BLaER1 (cell line): ENCODE results near the gene PIP5K1C.

ENCODE experiments used
- H3K27ac ChIP-seq: shearing (Covaris generic); formaldehyde crosslinking; 2 replicates; pipeline ENCODE4 v1.8.1; 2022
- H3K27me3 ChIP-seq: shearing (Covaris generic); formaldehyde crosslinking; 2 replicates; pipeline ENCODE4 v1.8.1; 2022
- H3K36me3 ChIP-seq: shearing (Covaris generic); formaldehyde crosslinking; 2 replicates; pipeline ENCODE4 v1.8.1; 2022
- H3K4me1 ChIP-seq: shearing (Covaris generic); formaldehyde crosslinking; 2 replicates; pipeline ENCODE4 v1.8.1; 2022
- H3K4me2 ChIP-seq: shearing (Covaris generic); formaldehyde crosslinking; 2 replicates; pipeline ENCODE4 v1.8.1; 2022
- H3K4me3 ChIP-seq: shearing (Covaris generic); formaldehyde crosslinking; 2 replicates; pipeline ENCODE4 v1.8.1; 2022
- H3K9ac ChIP-seq: shearing (Covaris generic); formaldehyde crosslinking; 2 replicates; pipeline ENCODE4 v1.8.1; 2022
- H3K9me3 ChIP-seq: shearing (Covaris generic); formaldehyde crosslinking; 2 replicates; pipeline ENCODE4 v1.8.1; 2022
- H4K20me1 ChIP-seq: shearing (Covaris generic); formaldehyde crosslinking; 2 replicates; pipeline ENCODE4 v1.8.1; 2022
- Cebpa-rat ChIP-seq: shearing (Covaris generic); IDR thresholded peaks from 2 replicates; pipeline ENCODE4 v1.8.1; 2022

The PIP5K1C gene

DNA sequence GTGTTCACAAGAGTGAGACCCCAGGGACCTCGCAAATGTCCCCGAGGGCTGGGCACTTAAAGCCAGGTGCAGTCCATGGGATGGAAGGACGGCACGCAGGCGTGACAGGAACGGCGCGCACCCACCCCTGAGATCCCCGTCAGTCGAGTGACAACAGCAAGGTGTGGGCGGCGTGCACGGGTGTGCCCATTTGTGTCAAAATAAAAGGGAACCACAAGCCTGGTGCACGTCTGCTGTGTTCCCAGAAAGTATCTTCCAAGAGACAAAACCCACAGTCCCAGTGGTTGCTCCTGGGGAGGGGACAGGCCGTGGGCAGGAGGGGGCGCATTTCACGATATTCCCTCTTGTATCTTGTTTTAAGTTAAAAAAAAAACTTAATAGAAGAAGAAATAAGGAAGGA, 58.0 kb downstream of the PIP5K1C start:
- no peak for TF ChIP-seq Cebpa-rat
- no peaks in the 10 kb centered on the region for H3K27me3 ChIP-seq
- no peaks in the 10 kb centered on the region for H3K9me3 ChIP-seq
- H3K9ac ChIP-seq: no peak overlapping the region
- no peaks in the 10 kb centered on the region; the same call in 1 of the 2 replicates for H4K20me1 ChIP-seq
- H3K4me3 ChIP-seq: no peak overlapping the region
- no peak overlapping the region for H3K27ac ChIP-seq
- peaks cover 88% of the 10 kb centered on the region for H3K36me3 ChIP-seq
- 0 out of 2 replicates have a peak, but pooled peaks cover 12% of the 10 kb centered on the region for H3K4me1 ChIP-seq
- H3K4me2 ChIP-seq: 0 out of 2 replicates have a peak overlapping the region, but pooled peaks have one; percentile 9

- H3K4me1 ChIP-seq: peaks cover 18% of the 10 kb centered on the region; the same call in 1 of the 2 replicates
- H3K4me2 ChIP-seq: 0 out of 2 replicates have a peak overlapping the region, but pooled peaks have one; percentile 9
- peaks cover 90% of the 10 kb centered on the region for H3K36me3 ChIP-seq
- no peaks in the 10 kb centered on the region; the same call in 1 of the 2 replicates for H4K20me1 ChIP-seq
- H3K27me3 ChIP-seq: no peaks in the 10 kb centered on the region
- H3K4me3 ChIP-seq: no peak overlapping the region
- H3K27ac ChIP-seq: no peak overlapping the region
- no peaks in the 10 kb centered on the region for H3K9me3 ChIP-seq
- TF ChIP-seq Cebpa-rat: no peak
- H3K9ac ChIP-seq: no peak overlapping the region
These were observed 58.6 kb downstream of the PIP5K1C start for GRCh38 chr19:3641515-3642269.

DNA sequence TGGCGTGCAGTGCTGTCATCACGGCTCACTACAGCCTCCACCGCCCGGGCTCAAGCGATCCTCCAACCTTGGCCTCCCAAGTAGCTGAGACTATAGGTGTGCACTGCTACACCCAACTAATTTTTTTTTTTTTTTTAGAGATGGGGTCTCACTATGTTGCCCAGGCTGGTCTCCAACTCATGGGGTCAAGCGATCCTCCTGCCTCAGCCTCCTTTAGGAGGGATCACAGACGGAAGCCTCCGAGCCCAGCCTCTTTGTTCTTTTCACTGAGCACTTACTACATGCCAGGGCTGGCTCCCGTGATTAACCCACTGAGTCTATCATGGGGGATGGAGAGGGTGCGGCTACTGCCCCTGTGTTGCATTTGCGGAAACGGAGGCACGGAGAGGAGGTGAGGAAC, 60.8 kb downstream of the PIP5K1C start:
- Histone ChIP-seq H3K36me3 (peaks cover 77% of the 10 kb centered on the region), H4K20me1 (no peaks in the 10 kb centered on the region)

DNA sequence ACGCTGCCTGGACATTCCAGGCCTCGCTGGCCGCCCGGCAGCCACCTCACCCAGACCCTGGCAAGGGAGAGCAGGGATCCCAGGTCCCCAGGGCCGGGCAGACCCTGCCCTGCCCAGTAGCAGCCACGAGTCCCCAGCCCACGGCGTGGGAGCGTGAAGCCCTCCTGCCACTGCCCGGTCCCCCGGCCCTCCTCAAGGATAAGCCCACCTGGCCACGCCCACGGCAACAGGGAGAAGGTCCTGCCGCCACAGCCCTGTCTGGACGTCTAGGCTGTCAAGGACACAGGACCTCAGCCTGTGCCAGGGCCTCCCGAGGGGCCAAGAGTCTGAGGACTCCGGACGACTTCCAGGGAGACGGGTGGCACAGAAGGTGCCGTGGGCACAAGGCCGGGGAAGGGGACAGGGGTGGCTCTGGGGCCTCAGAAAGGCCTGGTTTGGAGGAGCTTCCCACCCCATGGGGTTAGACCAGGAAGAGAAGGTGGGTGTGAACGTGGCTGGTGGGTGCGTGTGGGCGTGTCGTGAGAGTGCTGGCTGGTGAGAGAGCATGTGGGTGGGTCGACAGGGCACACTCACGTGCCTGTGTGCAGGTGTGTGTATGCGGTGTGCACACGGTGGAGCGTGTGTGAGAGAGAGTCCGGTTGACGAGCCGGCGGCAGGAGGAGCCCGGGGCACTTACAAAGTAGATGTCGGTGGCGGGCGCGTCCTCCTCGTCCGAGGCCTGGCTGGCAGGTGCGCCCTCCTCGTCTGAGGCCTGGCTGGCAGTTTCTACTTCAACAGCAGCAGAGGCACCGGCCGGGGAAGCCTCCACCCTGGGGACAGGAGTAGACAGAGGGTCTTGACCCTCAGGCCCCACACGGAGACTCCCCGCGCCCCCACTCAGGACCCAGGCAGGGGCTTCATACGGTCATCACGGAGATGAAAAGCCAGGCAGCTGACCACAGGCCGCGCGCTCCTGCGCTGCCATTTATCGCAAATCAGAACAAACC, 61.8 kb downstream of the PIP5K1C start:
- no peak overlapping the region for H3K4me2 ChIP-seq
- H3K9me3 ChIP-seq: no peaks in the 10 kb centered on the region
- peaks cover 21% of the 10 kb centered on the region; the same call in 1 of the 2 replicates for H3K4me1 ChIP-seq
- TF ChIP-seq Cebpa-rat: no peak
- no peak overlapping the region for H3K27ac ChIP-seq
- peaks cover 73% of the 10 kb centered on the region for H3K36me3 ChIP-seq
- H3K4me3 ChIP-seq: no peak overlapping the region
- no peaks in the 10 kb centered on the region for H3K27me3 ChIP-seq
- H4K20me1 ChIP-seq: no peaks in the 10 kb centered on the region
- H3K9ac ChIP-seq: no peak overlapping the region

More for the DNA sequence above, 60.8 kb downstream of the PIP5K1C start:
- Histone ChIP-seq H3K9ac (no peak overlapping the region), H3K27me3 (no peaks in the 10 kb centered on the region), H3K4me2 (no peak overlapping the region), H3K4me1 (peaks cover 21% of the 10 kb centered on the region; the same call in 1 of the 2 replicates), H3K27ac (no peak overlapping the region), H3K9me3 (no peaks in the 10 kb centered on the region), H3K4me3 (no peak overlapping the region)
- TF ChIP-seq Cebpa-rat: no peak

DNA sequence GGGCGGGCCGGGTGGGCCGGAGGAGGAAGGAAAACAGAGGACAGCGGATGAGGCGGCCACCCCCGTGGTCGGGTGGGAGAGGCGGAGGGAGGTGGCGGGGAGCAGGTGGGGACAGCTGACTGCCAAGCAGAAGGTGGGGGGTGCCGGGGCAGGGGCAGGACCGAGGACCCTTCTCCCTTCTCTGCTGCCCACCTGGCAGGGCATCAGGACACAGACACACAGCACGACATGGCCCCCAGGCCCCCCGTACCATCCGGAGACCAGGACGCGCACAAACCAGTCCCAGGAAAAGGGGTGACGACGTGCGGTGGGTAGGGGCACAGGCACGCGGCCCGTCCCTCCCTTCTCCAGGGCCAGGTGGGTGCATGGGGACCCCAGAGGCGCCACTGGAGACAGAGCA, 62.6 kb downstream of the PIP5K1C start:
- Histone ChIP-seq H3K4me2 (no peak overlapping the region), H3K27me3 (no peaks in the 10 kb centered on the region), H3K4me1 (peaks cover 20% of the 10 kb centered on the region; the same call in 1 of the 2 replicates), H3K27ac (no peak overlapping the region), H3K9ac (no peak overlapping the region), H3K4me3 (no peak overlapping the region), H3K9me3 (no peaks in the 10 kb centered on the region), H3K36me3 (peaks cover 75% of the 10 kb centered on the region), H4K20me1 (no peaks in the 10 kb centered on the region)
- no peak for TF ChIP-seq Cebpa-rat

DNA sequence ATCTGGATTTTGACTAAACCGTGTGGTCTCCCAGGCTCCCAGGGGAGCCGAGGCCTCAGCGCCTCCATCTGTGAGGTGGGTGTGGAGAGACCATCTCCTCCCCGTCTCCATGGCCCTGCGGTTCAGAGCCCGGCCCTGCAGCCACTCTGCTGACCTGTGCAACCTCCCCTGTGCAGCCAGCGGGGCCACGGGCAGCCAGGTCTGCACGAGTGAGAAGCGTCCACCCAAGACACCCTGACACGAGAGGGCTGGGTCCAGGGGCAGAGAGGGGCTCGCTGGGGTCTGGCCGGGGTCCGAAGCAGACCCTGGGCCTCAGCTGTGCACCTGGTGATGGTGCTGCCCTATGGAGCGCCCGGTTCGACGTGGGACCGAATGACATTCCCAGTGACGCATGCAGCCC, 63.3 kb downstream of the PIP5K1C start:
- Histone ChIP-seq H3K36me3 (peaks cover 75% of the 10 kb centered on the region), H3K27ac (no peak overlapping the region), H3K4me3 (no peak overlapping the region), H3K9ac (no peak overlapping the region), H3K27me3 (no peaks in the 10 kb centered on the region), H3K4me1 (peaks cover 14% of the 10 kb centered on the region; the same call in 1 of the 2 replicates), H3K4me2 (no peak overlapping the region), H3K9me3 (no peaks in the 10 kb centered on the region), H4K20me1 (0 out of 2 replicates have a peak, but pooled peaks cover 4% of the 10 kb centered on the region)
- no peak for TF ChIP-seq Cebpa-rat

- peaks cover 10% of the 10 kb centered on the region; the same call in 1 of the 2 replicates for H3K4me1 ChIP-seq
- H3K4me2 ChIP-seq: no peak overlapping the region
- H3K36me3 ChIP-seq: peaks cover 75% of the 10 kb centered on the region
- H3K27ac ChIP-seq: no peak overlapping the region
- H3K9me3 ChIP-seq: no peaks in the 10 kb centered on the region
- no peak overlapping the region for H3K4me3 ChIP-seq
- H3K9ac ChIP-seq: no peak overlapping the region
- H3K27me3 ChIP-seq: no peaks in the 10 kb centered on the region
- no peak for TF ChIP-seq Cebpa-rat
- 0 out of 2 replicates have a peak, but pooled peaks cover 8% of the 10 kb centered on the region for H4K20me1 ChIP-seq
These were observed 63.8 kb downstream of the PIP5K1C start for GRCh38 chr19:3636506-3636905.

- H3K27ac ChIP-seq: no peak overlapping the region
- no peak overlapping the region for H3K9ac ChIP-seq
- H3K36me3 ChIP-seq: peaks cover 73% of the 10 kb centered on the region
- H3K4me3 ChIP-seq: no peak overlapping the region
- no peaks in the 10 kb centered on the region for H3K27me3 ChIP-seq
- no peak for TF ChIP-seq Cebpa-rat
- H4K20me1 ChIP-seq: 0 out of 2 replicates have a peak, but pooled peaks cover 15% of the 10 kb centered on the region
- no peaks in the 10 kb centered on the region for H3K9me3 ChIP-seq
- peaks cover 20% of the 10 kb centered on the region; the same call in 1 of the 2 replicates for H3K4me1 ChIP-seq
- no peak overlapping the region for H3K4me2 ChIP-seq
These were observed 65.7 kb downstream of the PIP5K1C start for GRCh38 chr19:3634496-3635045.

DNA sequence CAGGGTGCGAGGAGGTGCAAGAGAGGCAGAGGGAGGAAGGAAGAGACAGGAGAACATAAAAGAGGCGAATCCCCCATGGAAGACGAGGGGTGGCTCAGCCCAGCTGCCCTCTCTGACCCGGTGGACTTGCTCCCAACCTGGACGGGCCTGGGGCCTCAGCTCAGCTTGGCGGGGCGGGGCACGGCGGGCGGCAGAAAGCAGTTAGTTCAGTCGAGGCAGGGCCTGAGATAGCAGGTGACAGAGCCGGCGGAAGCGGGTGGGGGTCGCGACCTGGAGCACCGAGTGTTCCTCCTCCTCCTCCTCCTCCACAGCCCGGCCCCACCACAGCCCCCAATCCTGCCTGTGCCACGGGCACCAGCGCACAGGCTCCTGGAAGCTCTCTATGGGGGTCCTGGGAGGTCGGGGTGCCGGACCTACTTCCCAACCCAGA, 66.7 kb downstream of the PIP5K1C start:
- Histone ChIP-seq H3K4me2 (no peak overlapping the region), H3K4me3 (no peak overlapping the region), H3K9me3 (no peaks in the 10 kb centered on the region), H3K9ac (no peak overlapping the region), H3K4me1 (peaks cover 20% of the 10 kb centered on the region; the same call in 1 of the 2 replicates), H4K20me1 (0 out of 2 replicates have a peak, but pooled peaks cover 15% of the 10 kb centered on the region), H3K36me3 (peaks cover 63% of the 10 kb centered on the region), H3K27ac (no peak overlapping the region), H3K27me3 (no peaks in the 10 kb centered on the region)
- no peak for TF ChIP-seq Cebpa-rat
